Measurements from ENCODE around the gene UPK2.
"Not testable (repeated sequence)": the region's sequence is repeated elsewhere in the genome, so short reads cannot be mapped to it uniquely, and the experiment has no call there.

The UPK2 gene

DNA sequence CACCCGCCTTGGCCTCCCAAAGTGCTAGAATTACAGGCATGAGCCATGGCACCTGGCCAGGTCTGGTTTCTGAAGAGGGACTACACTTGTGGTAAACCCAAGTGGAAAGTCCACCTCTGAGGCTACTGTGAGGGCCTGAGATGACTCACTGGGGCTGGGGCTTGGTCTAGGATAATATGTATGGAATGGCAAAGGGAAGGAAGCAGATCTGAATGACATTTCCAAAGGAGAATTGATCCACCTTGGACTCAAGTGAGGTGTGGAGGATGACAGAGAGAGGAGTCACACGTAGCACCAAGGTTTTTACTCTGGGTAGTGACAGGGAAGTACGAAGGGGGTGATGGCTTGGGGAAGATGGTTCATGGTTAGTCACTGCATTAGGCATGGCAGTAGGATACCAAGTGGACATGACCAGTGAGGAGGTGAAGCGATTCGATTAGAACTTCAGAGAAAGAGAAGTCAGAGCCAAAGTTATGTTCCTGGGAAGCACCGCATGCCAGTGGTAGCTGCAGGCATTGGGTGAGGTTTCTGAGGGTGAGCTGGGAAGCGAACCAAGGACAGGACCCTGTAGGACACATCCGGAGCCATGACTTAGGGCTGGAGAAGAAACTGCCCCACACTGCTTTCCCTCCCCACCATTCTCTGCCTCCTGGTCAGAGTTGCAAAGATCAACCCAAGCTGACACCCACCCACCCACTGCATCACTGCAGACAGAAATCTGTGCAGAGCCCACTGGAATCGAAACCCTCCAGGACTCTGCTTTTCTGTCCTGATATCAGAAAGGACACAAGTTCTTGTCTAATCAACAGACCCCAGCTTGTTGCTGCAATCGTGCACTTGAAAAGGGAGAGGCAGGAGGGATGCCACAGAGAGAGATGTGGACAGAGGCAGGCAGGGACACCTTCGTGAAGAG is 17.4 kb upstream of the UPK2 start:
- DNase-seq (ENCODE audit: low read depth in 2 of 3, low spot score in 2 of 3) = no peak

GRCh38 chr11:118939404-118939915 is 16.6 kb upstream of the UPK2 start:
- no peak for DNase-seq (ENCODE audit: low read depth in 2 of 3, low spot score in 2 of 3)

DNA sequence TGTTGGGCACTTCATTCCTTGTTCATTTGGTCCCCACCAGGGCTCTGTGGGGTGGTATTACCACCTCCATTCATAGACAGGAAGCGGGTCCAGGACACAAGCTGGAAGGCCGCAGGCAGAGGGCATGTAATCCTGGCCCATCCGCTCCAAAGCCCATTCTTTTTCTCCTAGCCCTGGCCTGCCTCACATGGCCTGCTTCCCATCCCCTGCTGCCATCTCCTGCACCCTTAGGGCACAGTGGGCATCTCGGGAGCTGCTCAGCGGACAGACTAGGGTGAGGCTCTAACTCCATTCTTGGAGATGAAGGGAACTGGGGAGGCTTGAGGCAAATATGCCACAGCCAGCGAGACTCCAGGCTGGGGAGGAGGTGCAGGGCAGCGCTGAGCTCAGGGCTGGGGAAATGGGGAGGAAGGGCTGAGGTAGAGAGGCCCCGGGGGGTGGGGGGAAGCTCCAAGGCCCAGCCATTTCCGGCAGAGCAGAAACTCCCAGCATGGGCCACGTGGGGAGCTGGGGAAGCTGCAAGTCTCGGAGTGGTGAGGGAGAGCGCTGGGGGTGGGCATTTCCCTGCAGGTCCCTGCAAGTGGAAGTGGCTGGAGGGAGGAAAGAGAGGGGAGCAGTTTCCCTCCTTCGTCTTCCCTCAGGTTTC is 16.0 kb upstream of the UPK2 start:
- DNase-seq (ENCODE audit: low read depth in 2 of 3, low spot score in 2 of 3) = no peak

DNA sequence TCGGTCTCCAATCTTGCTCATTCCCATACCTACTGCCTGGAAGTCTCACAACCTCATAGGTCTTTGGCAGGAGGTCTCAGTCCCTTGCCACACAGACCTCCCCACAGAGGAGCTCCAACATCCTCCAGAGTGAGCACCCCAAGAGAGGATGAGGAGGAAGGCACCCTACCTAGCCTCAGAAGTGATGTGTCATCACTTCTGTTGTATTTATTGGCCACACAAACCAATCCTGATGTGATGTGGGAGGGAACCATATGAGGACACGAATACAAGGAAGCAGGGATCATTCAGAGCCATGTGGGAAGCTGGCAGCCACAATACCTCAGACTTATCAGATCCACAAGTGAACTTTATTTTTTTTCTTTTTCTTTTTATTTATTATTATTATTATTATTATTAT is 9.0 kb upstream of the UPK2 start:
- no peak for DNase-seq (ENCODE audit: low read depth in 2 of 3, low spot score in 2 of 3)

- DNase-seq (ENCODE audit: low read depth in 2 of 3, low spot score in 2 of 3) = no peak
Measured at GRCh38 chr11:118948000-118948399, 8.1 kb upstream of the UPK2 start.

- DNase-seq (ENCODE audit: low read depth in 2 of 3, low spot score in 2 of 3) = no peak
Measured at GRCh38 chr11:118953265-118953664, 2.8 kb upstream of the UPK2 start.

DNA sequence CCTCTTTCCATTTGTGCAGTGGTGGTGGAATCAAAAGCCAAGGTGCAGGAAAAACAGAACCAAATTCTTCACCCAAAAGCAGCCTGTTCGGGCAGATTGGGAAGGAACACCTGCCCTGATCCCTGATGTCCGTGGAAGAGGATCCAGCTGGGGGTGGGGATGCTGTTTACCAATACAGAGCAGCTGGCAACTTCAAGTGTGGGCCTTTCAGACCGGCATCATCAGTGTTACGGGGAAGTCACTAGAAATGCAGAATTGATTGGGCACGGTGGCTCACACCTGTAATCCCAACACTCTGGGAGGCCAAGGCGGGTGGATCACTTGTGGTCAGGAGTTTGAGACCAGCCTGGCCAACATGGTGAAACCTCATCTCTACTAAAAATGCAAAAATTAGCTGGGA is 2.1 kb upstream of the UPK2 start:
- not testable (repeated sequence) for DNase-seq (ENCODE audit: low read depth in 2 of 3, low spot score in 2 of 3)

DNA sequence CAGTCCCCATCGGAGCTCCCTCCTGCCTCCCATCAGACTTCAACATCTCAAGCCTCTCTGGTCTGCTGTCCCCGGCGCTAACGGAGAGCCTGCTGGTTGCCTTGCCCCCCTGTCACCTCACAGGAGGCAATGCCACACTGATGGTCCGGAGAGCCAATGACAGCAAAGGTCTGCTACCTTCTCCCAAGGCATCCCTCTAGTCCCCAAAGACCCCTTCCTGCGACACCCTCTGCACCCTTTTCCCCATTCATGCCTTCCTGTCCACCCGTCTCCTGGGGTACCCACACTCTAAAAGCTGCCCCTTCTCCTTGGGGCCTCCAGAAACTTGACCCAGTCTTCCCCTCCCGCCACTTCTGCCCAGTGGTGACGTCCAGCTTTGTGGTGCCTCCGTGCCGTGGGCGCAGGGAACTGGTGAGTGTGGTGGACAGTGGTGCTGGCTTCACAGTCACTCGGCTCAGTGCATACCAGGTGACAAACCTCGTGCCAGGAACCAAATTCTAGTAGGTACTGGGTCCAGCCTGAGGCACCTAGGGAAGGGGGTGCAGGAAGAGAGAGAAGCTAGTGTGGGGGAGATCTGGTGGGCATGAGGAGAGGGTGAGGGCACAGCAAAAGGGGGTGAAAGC is 860 bp downstream of the UPK2 start:
- no peak for DNase-seq (ENCODE audit: low read depth in 2 of 3, low spot score in 2 of 3)

DNA sequence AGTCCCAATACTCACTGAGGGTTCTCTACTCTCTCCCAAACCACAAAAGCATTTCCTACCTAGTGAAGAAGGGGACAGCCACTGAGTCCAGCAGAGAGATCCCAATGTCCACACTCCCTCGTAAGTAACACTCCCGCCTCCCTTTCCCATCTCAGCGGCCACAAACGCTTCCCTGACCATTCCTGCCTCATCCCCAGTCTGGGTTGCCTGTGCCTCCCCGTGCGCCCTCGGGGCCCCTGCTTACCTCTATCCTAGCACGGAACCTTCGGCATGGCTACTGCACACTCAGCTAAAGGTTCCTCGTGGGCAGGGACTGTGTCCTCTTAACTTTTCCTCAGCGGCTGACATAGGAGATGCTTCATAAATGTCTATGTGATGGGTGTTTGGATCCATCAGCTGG is 1.5 kb downstream of the UPK2 start:
- DNase-seq (ENCODE audit: low read depth in 2 of 3, low spot score in 2 of 3) = no peak

- DNase-seq (ENCODE audit: low read depth in 2 of 3, low spot score in 2 of 3) = no peak
Measured at GRCh38 chr11:118957968-118958367, 1.9 kb downstream of the UPK2 start.

- no peak for DNase-seq (ENCODE audit: low read depth in 2 of 3, low spot score in 2 of 3)
Measured at GRCh38 chr11:118958577-118958976, 2.5 kb downstream of the UPK2 start.

DNA sequence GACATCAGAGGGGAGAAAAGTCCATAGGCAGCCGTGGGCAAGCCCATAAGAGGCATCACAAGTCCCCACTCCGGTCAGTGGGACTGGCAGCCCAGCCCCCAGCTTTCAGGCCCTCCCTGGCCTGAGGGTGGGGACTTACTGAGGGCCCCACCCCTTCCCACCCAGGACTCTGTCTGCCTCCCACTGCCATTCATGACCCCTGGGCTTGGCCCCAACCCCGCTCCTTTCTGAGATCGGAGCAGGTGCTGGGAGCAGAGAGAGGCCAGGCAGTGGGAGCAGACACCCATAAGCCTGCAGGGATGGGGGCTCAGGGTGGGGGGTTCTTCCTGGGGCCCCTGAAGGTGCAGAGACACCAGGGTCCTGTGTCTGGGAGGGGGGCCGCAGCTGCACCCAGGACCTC is 5.1 kb downstream of the UPK2 start:
- no peak for DNase-seq (ENCODE audit: low read depth in 2 of 3, low spot score in 2 of 3)

GRCh38 chr11:118961591-118961990 is 5.5 kb downstream of the UPK2 start:
- no peak for DNase-seq (ENCODE audit: low read depth in 2 of 3, low spot score in 2 of 3)

DNA sequence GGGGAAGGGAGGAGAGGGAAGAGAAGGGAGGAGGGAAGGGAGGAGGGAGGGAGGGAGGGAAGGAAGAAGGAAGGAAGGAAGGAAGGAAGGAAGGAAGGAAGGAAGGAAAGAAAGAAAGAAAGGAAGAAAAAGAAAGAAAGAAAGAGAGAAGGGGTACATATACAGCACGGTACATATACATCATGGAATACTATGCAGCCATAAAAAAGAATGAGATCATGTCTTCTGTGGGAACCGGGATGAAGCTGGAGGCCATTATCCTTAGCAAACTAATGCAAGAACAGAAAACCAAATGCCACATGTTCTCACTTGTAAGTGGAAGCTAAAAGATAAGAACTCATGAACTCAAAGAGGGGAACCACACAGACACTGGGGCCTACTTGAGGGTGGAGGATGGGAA is 13.4 kb downstream of the UPK2 start:
- DNase-seq (ENCODE audit: low read depth in 2 of 3, low spot score in 2 of 3) = not testable (repeated sequence)

DNA sequence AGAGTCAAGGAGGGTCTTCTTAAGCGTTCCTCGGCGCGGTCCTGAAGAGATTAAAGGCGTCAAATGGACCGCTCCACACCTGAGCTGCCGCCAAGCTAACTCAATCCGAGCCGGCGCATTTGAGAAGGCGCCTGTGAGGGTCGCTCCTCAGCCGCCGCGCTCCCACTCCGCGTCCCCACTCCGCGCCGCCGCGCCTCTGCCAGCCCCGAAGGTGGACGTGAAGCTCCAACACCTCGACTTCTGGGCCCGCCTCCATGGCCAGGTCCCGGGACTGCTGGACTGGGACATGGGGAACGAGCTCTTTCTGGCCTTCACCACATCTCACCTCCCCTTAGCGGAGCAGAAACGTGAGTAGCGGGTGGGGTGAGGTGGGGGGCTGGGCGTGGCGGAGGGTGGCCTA is 15.5 kb downstream of the UPK2 start, which contains the start of gene FOXR1:
TSS of gene FOXR1 (plus strand) at position 116 of the 400 bp plus-strand sequence. CDS start at position 287, 171 bp downstream.
- no peak for DNase-seq (ENCODE audit: low read depth in 2 of 3, low spot score in 2 of 3)

DNA sequence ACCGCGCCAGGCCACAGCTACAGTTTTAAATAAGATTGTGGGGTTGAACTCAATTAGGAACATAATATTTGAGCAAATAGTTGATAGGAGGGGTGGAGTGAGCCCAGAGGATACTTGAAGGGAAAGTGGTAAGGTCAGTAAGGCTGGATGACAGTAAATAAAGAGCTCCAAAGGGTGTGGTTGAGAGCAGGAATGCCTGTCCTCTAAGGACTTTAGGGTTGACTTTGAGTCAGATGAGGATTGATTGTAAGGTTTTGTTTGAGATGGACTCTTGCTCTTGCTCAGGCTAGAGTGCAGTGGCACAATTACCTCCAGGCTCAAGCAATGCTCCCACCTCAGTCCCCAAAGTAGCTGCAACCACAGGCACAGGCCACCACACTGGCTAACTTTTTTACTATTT is 17.9 kb downstream of the UPK2 start:
- DNase-seq (ENCODE audit: low read depth in 2 of 3, low spot score in 2 of 3) = no peak

DNA sequence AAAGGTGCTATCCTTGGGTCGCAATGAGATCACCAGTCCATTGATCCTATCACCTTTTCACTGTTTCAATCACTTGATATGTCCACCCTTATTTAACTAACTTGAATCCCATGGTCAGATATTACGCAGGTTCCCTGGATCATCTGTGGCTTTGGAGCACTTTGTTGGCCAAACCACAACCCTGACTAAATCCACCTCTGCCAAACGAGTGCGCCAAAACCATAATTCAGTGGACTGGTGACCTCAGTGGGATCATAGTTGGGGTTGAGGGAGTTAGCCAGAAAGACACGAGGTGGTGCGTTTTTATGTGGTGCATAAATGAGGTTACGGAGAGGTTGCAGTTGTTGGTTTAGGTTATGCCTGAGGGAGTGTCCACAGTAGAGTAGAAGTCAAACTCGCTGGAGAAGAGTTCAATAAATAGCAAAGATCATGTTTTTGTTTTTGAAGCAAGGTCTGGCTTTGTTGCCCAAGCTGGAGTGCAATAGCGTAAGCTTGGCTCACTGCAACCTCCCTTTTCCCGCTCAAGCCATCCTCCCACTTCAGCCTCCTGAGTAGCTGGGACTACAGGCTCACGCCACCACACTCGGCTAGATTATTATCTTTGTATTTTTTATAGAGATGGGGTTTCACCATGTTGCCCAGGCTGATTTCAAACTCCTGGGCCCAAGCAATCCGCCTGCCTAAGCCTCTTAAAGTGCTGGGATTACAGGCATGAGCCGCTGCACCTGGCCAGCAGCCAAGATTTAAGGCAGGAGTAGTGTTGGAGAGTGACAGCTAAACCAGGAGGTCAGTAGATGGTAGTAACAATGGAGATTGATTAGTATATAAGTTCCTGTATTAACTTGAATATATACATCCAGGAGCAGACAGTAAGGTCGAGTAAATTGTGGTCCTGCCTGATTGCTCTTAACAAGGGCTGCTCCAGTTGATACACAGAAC is 19.9 kb downstream of the UPK2 start:
- no peak for DNase-seq (ENCODE audit: low read depth in 2 of 3, low spot score in 2 of 3)

GRCh38 chr11:118979434-118979833 is 23.3 kb downstream of the UPK2 start:
- no peak for DNase-seq (ENCODE audit: low read depth in 2 of 3, low spot score in 2 of 3)

DNA sequence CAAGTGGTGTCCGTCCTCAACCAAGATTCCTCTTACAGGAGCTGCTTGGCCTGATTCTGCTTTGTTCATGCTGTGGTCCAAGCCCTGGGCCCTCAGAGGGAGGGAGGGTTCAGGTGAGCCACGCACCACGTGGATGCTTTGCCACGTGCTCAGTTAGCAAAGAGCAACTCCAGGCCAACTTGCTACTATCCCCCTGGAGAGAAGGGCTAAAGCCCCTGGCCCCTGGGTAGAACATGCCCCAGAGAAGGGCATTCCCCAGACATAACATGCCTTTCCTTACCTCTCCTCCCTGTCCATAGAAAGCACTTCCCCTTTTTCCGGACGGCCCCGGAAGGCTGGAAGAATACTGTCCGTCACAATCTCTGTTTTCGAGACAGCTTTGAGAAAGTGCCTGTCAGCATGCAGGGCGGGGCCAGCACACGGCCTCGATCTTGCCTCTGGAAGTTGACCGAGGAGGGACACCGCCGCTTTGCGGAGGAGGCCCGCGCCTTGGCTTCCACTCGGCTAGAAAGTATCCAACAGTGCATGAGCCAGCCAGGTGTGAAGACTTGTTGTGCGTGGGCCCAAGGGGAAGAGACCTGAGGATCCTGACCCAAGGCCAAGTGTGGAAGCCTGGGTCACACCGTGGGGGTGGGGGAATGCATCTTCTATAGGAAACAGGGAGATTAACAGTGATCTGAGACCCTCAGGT is 24.2 kb downstream of the UPK2 start:
- no peak for DNase-seq (ENCODE audit: low read depth in 2 of 3, low spot score in 2 of 3)

GRCh38 chr11:118984337-118984736 is 28.2 kb downstream of the UPK2 start:
- DNase-seq (ENCODE audit: low read depth in 2 of 3, low spot score in 2 of 3) = not testable (repeated sequence)

All from activated CD8-positive, alpha-beta memory T cell treated with anti-CD3 and anti-CD28 coated beads for 48 hours (primary cell).